IPS-20b (cell line): Measurements from ENCODE around the gene PLCXD3.

Source experiments
- H3K27ac ChIP-seq: one replicate; pipeline ENCODE4 v1.5.1; 2013; ENCODE audit warnings: low read length
- H3K27me3 ChIP-seq: 2 replicates; pipeline ENCODE4 v1.6.1; 2013; ENCODE audit warnings: mild to moderate bottlenecking, low read length, inconsistent platforms; ENCODE audit not compliant: insufficient read depth
- H3K36me3 ChIP-seq: 2 replicates; pipeline ENCODE4 v1.6.1; 2013; ENCODE audit warnings: low read depth, mild to moderate bottlenecking, inconsistent platforms, low read length, moderate library complexity; ENCODE audit not compliant: insufficient read depth
- H3K4me1 ChIP-seq: 2 replicates; pipeline ENCODE4 v1.6.1; 2013; ENCODE audit warnings: mild to moderate bottlenecking, control low read depth, inconsistent platforms, low read length, moderate library complexity; ENCODE audit not compliant: insufficient read depth
- H3K4me3 ChIP-seq: 2 replicates; pipeline ENCODE4 v1.5.1; 2013; ENCODE audit warnings: mild to moderate bottlenecking, low read length, inconsistent platforms
- H3K9ac ChIP-seq: 2 replicates; pipeline ENCODE4 v1.6.1; 2013; ENCODE audit warnings: low read depth, mild to moderate bottlenecking, inconsistent platforms, low read length, moderate library complexity
- H3K9me3 ChIP-seq: 2 replicates; pipeline ENCODE4 v1.6.1; 2013; ENCODE audit warnings: mild to moderate bottlenecking, low read depth, low read length, inconsistent platforms; ENCODE audit not compliant: insufficient read depth

PLCXD3 gene

DNA sequence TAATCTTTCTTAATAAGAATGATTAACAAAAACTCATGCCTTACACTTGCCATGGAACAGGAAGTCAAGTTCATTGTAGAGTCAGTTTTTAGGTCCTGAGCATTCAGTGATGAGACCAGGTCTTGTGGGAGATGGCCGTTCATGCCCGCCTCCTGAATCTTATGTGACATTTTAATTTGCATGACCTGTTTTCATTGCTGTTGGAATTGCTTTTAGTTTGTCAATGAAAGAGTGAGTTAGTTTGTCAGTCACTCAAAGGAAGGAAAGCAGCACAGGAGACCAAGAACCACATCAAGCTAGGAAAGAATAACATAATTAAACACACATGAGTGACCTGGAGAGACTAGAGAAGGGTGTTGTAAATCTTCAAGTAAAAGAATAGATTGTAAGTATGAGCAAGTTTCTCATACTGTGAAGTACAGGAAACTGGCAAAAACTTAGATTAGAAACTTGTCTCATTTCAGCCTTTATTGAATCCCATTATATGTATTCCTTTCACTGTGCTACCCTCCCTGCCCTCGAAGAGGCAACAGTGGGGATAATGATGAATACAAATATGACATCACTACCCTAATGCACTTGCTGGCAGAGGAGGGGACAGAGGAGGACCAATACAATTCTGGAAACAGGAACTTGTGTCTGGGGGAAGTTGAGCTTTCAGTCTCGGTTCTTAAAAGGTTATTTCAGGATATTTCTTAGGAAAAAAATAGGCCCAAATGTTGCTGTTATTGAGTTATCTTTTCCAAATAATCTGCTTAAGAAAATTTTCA, 232.7 kb downstream of the PLCXD3 start:
- Histone ChIP-seq H3K36me3 (no peaks in the 10 kb centered on the region), H3K9me3 (no peaks in the 10 kb centered on the region), H3K4me1 (no peaks in the 10 kb centered on the region), H3K27me3 (no peaks in the 10 kb centered on the region), H3K4me3 (no peak overlapping the region), H3K9ac (no peak overlapping the region), H3K27ac (no peak overlapping the region)

DNA sequence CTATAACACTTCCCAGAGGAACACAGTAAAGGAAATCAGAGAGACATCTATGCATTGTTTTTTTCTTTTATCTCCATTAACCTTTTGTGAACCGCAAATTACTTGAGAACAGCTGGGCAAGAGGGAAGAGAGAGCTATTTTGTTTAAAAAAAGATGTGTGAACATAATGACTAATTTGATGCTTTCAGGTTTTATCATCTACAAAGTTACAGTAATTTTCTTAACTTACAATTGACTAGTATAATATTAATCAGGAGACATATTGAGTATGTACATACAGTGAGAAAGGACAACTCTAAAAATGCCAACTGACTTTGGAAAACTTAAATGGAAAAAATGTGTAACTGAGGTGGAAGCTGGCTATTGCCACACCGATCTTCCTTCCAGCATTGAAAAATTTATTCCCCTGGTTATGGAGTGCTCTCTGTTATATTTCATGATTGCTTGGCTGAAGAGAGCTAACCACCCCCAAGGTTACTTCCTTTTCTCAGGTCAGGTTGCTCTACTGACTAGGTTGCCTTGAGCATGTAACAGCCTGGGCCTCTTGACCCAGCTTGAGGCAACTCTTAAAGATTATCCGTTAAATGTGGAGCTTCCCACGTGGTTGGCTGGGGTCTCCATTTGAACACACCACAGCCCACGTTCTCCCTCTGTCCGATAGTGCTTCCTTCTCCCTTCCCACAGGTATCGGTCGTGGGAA, 234.4 kb downstream of the PLCXD3 start:
- Histone ChIP-seq H3K27me3 (no peaks in the 10 kb centered on the region), H3K9me3 (no peaks in the 10 kb centered on the region), H3K27ac (no peak overlapping the region), H3K9ac (no peak overlapping the region), H3K36me3 (no peaks in the 10 kb centered on the region), H3K4me1 (no peaks in the 10 kb centered on the region), H3K4me3 (no peak overlapping the region)

- H3K36me3 ChIP-seq = no peaks in the 10 kb centered on the region
- H3K4me3 ChIP-seq = no peak overlapping the region
- no peaks in the 10 kb centered on the region for H3K9me3 ChIP-seq
- no peak overlapping the region for H3K27ac ChIP-seq
- H3K27me3 ChIP-seq = no peaks in the 10 kb centered on the region
- H3K9ac ChIP-seq = no peak overlapping the region
- no peaks in the 10 kb centered on the region for H3K4me1 ChIP-seq
These were observed 239.8 kb downstream of the PLCXD3 start for GRCh38 chr5:41270423-41271251.

DNA sequence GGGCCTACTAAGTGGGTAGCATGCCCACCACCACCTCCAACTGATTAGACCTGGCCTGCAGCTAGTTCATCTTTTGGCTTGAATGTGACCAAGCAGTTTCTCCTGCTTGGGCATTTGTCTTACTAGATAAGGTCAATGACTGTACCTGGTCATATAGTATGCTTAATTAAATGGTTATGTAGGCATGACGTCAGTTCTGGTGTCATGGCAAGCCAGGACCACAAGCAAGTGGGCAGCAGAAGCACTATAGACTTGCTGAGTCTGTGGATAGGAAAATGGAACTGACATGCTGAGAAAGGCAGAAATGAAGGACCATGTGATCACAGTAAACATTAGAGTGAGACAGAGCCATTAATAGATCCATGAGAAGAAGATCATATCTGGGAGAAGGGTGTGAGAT, 241.5 kb downstream of the PLCXD3 start:
- Histone ChIP-seq H3K36me3 (no peaks in the 10 kb centered on the region), H3K4me3 (no peak overlapping the region), H3K9me3 (no peaks in the 10 kb centered on the region), H3K4me1 (no peaks in the 10 kb centered on the region), H3K9ac (no peak overlapping the region), H3K27me3 (no peaks in the 10 kb centered on the region), H3K27ac (no peak overlapping the region)

- Histone ChIP-seq H3K4me1 (peaks cover 7% of the 10 kb centered on the region; the same call in 1 of the 2 replicates), H3K4me3 (no peak overlapping the region)
These were observed 244.0 kb downstream of the PLCXD3 start for GRCh38 chr5:41266377-41266776.

DNA sequence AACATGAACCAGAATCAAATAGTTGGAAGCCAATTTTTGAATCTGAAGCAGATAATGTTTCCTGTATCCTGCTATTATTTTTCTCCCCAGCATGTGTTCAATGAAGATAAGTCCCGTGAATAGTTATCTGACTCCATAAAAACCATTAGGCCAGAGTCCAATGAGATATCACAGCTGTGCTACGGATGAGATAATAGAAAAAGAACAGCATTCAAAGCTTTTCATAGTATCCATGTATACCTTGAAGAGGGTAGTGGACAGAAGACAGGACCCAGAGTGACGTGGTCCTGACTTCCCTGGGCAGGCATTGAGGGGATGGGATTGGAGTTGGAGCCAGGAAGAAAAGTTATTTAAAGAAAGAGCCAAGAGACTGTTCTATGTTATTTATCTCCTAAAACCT, 246.4 kb downstream of the PLCXD3 start:
- Histone ChIP-seq H3K4me1 (peaks cover 7% of the 10 kb centered on the region; the same call in 1 of the 2 replicates), H3K4me3 (no peak overlapping the region), H3K9ac (no peak overlapping the region), H3K27me3 (no peaks in the 10 kb centered on the region), H3K9me3 (no peaks in the 10 kb centered on the region), H3K36me3 (no peaks in the 10 kb centered on the region), H3K27ac (no peak overlapping the region)

More at GRCh38 chr5:41266377-41266776, 244.0 kb downstream of the PLCXD3 start:
- Histone ChIP-seq H3K36me3 (no peaks in the 10 kb centered on the region), H3K9me3 (no peaks in the 10 kb centered on the region), H3K27me3 (no peaks in the 10 kb centered on the region), H3K9ac (no peak overlapping the region), H3K27ac (no peak overlapping the region)

- no peak overlapping the region for H3K9ac ChIP-seq
- no peaks in the 10 kb centered on the region for H3K27me3 ChIP-seq
- no peak overlapping the region for H3K4me3 ChIP-seq
- no peaks in the 10 kb centered on the region for H3K9me3 ChIP-seq
- peaks cover 7% of the 10 kb centered on the region; the same call in 1 of the 2 replicates for H3K4me1 ChIP-seq
- no peaks in the 10 kb centered on the region for H3K36me3 ChIP-seq
- H3K27ac ChIP-seq = no peak overlapping the region
These were observed 247.1 kb downstream of the PLCXD3 start for GRCh38 chr5:41263335-41263734.
